ENCODE measurements around the gene SOX9. TPM values are rescaled to one million over a fixed set of nuclear protein-coding genes. Genes with fewer than 3 reads are reported as not detected.

The SOX9 gene
- total and polyA plus RNA-seq, 8 donors: 6.6 to 81.5 (median 60.1) TPM

DNA sequence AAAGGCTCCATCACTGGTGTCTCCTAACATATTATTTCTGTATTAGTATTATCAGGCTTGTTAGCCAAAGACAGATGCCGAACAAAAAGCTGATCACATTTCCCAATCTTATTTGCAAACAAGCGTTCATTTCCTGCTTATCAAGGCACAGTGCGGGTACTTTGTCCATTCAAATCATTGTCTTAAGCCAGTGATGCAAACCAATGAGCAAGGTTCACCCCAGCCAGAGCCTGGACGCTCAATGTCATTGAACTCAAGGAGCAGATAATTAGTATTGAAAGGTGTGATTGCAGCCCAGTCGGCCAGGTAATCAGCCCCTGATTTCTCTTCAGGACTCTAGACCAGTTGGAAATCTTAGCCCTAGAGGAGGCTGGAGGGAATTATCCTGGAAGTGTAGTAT, 20.4 kb upstream of the SOX9 start:
- Histone ChIP-seq H3K9me3 (no peaks in the 10 kb centered on the region), H3K36me3 (no peaks in the 10 kb centered on the region), H3K4me3 (no peak overlapping the region), H3K27me3 (no peaks in the 10 kb centered on the region), H3K4me1 (no peaks in the 10 kb centered on the region), H3K27ac (no peak overlapping the region)
- intact Hi-C loops (cut with DNase I): no loop called here
- DNase-seq: no peak
- TF ChIP-seq CTCF (IDR thresholded peaks at IDR 0.05): no peak
- no peak for ATAC-seq

DNA sequence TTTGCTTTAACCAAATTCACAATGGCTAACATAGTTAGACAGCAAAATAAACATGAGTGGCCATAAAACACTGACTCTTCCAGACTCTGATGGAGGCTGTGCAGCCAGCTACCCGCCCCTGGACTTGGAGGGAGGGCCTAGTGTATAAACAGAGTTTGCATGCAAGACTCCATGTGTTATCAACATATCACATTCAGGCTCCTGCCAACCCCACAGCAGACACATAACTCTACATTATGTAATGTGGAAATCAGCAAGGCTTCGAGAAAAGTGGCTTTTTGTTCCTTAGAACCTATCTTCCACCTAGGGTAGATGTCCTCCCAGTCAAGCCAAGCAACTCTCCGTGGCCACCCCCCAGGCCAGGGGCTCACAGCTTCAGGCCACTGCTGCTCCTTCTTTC, 19.3 kb upstream of the SOX9 start:
- no peaks in the 10 kb centered on the region for H3K36me3 ChIP-seq
- TF ChIP-seq CTCF (IDR thresholded peaks at IDR 0.05): no peak
- H3K4me1 ChIP-seq: no peaks in the 10 kb centered on the region
- intact Hi-C loops (cut with DNase I): no loop called here
- H3K9me3 ChIP-seq: no peaks in the 10 kb centered on the region
- H3K27ac ChIP-seq: no peak overlapping the region
- no peak overlapping the region for H3K4me3 ChIP-seq
- ATAC-seq: no peak
- DNase-seq: no peak
- H3K27me3 ChIP-seq: no peaks in the 10 kb centered on the region

DNA sequence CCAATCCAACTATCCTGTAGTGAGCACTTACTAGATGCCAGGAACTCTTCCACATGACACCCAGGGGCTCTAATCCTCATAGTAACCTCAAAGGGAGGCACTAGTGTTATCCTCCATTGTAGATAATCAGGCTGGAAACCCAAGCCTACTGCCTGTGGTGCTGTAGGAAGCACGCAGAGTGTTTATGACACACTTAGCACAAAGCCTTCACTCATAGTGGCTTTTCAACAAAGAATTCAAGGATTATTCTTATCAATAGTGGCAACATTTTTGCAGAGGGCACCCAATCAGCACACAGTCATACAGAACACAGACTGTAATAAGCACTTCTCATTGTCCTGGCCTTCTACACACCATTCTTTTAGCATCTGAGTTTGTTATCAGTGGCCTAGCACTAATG, 18.5 kb upstream of the SOX9 start:
- Histone ChIP-seq H3K36me3 (no peaks in the 10 kb centered on the region), H3K4me1 (no peaks in the 10 kb centered on the region), H3K9me3 (no peaks in the 10 kb centered on the region), H3K27me3 (no peaks in the 10 kb centered on the region), H3K27ac (no peak overlapping the region), H3K4me3 (no peak overlapping the region)
- intact Hi-C loops (cut with DNase I): no loop called here
- no peak for TF ChIP-seq CTCF (IDR thresholded peaks at IDR 0.05)
- DNase-seq (no peak), ATAC-seq (no peak)

GRCh38 chr17:72104164-72104862, 16.5 kb upstream of the SOX9 start:
- DNase-seq: no peak
- H3K36me3 ChIP-seq: no peaks in the 10 kb centered on the region
- H3K9me3 ChIP-seq: no peaks in the 10 kb centered on the region
- ATAC-seq: no peak
- H3K4me1 ChIP-seq: no peaks in the 10 kb centered on the region
- intact Hi-C loops (cut with DNase I): no loop called here
- H3K27ac ChIP-seq: no peak overlapping the region
- TF ChIP-seq CTCF (IDR thresholded peaks at IDR 0.05): no peak
- H3K27me3 ChIP-seq: no peaks in the 10 kb centered on the region
- no peak overlapping the region for H3K4me3 ChIP-seq

DNA sequence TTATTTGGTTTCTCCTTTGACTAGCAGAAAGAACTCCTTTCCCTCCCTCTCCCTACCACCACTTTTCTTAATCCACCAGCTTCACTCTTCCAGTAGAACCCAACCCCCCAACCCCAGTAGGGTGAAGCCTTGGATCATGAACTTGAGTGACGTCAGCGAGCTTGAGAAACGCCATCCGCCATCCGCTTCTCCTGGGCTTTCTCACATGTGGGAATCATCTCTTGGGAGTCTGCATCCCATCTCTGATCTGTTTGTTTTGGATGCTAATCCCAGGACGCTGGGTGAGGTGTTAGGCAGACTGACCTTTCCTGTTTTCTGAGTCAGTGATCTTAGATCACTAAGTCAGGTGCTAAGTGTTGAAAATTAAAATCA, 16.0 kb upstream of the SOX9 start:
- Histone ChIP-seq H3K27me3 (no peaks in the 10 kb centered on the region), H3K4me3 (no peak overlapping the region), H3K4me1 (no peaks in the 10 kb centered on the region), H3K36me3 (no peaks in the 10 kb centered on the region), H3K9me3 (no peaks in the 10 kb centered on the region), H3K27ac (no peak overlapping the region)
- no peak for TF ChIP-seq CTCF (IDR thresholded peaks at IDR 0.05)
- DNase-seq (no peak), ATAC-seq (no peak)
- intact Hi-C loops (cut with DNase I): no loop called here
